Renal cortical epithelial cell (primary cell): ENCODE measurements around the gene SLC25A45. TPM values are rescaled to one million over a fixed set of nuclear protein-coding genes. Genes with fewer than 3 reads are reported as not detected.
"Not testable (repeated sequence)": the region's sequence is repeated elsewhere in the genome, so short reads cannot be mapped to it uniquely, and the experiment has no call there.

ENCODE experiments used
- DNase-seq: peaks from one replicate; pipeline ENCODE4 v3.0.0-alpha.2; 2011; ENCODE audit warnings: low read depth
- total RNA-seq: library from RNA; depleted of rRNA; stranded (reverse); fragments of >200 nt; gene quantifications from 2 replicates; pipeline ENCODE4 v1.2.3, GENCODE V29; 2014

SLC25A45 gene
- total RNA-seq, 1 donor from 2014 or later: 0.65 TPM

DNA sequence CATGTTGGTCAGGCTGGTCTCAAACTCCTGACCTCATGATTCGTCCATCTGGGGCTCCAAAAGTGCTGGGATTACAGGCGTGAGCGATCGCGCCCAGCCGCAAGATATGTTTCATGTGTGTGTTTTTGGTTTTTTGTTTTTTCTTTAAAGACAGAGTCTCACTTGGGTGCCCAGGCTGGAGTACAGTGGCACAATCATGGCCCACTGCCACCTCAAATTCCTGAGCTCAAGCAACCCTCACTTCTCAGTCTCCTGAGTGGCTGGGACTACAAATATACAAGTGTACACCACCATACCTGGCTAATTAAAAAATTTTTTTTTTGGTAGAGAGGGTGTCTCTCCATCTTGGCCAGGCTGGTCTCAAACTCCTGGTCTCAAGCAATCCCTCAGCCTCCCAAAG is 19.5 kb downstream of the SLC25A45 start:
- DNase-seq: no peak

DNA sequence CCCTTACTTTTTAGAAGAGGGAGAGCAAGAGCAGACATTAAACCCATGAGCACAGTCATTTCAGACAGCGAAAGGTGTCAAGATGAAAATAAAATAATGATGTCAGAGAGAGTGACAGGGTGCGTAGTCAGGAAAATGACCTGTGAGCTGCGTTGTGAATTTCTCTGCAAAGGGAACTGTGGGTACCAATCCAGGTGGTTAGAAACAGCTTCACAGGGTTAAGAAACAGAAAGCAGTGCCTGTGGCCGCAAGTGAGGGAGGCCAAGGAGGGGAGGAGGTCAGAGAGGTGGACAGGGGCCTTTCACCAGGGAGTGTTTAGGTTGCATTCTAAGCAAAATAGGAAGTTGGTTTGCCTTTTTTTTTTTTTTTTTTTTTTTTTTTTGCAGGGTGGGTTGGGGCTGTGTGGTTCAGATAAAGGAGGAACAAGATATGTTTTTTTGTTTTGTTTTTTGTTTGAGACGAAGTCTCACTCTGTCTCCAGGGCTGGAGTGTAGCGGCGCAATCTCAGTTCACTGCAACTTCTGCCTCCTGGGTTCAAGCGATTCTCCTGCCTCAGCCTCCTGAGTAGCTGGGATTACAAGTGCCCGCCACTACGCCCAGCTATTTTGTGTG is 20.0 kb downstream of the SLC25A45 start:
- DNase-seq: no peak

DNA sequence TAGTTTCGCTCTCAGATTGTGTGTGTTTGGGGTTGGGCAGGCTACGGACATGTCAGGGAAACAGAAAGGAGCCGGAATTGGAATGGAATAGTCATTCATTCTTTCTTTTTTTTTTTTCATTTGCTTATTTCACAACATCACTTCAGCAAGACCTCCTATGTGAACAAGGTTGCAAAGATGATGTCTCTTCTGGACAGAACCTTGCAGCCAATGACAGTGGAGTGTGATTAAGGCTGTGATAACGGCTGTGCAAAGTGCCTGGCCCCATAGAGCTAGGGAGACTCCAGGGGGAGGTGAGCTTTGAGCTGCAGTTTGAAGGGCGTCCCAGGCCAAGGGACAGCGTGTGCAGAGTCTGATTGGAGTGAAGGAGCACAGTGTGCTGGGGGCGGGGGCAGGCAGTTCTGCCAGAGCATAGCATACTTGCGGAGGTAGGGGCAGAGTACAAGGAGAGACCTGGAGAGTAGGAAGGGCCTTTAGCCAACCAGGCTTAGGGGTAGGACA is 24.5 kb downstream of the SLC25A45 start:
- peak; percentile 21 for DNase-seq

DNA sequence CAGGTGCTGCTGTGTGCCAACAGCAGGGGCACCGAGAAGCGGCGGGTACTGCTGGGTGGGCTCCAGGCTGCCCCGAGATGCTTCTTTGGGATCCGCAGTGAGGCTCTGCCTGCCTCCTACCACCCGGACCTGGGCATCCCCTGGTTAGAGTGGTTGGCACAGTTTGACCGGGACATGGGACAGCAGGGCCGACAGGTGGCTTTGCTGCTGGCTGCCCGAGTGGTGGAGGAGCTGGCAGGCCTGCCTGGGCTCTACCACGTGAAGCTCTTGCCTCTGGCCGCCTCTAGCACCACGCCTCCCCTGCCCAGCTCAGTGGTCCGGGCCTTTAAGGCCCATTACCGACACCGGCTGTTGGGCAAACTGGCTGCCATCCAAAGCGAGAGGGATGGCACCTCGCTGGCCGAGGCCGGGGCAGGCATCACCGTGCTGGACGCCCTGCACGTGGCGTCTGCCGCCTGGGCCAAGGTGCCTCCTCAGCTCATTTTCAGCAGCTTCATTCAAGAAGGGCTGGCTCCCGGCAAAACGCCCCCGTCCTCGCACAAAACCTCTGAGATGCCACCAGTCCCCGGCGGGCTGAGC is 26.0 kb downstream of the SLC25A45 start:
- no peak for DNase-seq

DNA sequence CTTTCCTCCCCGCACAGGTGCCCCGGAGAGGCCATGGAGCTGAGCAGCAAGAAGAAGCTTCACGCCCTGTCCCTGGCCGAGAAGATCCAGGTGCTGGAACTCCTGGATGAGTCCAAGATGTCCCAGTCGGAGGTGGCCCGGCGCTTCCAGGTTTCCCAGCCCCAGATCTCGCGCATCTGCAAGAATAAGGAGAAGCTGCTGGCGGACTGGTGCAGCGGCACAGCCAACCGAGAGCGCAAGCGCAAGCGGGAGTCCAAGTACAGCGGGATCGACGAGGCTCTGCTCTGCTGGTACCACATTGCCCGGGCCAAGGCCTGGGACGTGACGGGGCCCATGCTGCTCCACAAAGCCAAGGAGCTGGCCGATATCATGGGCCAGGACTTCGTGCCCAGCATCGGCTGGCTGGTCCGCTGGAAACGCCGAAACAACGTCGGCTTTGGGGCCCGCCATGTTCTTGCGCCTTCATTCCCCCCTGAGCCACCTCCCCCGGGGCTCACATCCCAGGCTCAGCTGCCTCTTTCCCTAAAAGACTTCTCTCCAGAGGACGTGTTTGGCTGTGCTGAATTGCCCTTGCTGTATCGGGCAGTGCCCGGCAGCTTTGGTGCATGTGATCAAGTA is 26.6 kb downstream of the SLC25A45 start:
- peak; percentile 19 for DNase-seq

DNA sequence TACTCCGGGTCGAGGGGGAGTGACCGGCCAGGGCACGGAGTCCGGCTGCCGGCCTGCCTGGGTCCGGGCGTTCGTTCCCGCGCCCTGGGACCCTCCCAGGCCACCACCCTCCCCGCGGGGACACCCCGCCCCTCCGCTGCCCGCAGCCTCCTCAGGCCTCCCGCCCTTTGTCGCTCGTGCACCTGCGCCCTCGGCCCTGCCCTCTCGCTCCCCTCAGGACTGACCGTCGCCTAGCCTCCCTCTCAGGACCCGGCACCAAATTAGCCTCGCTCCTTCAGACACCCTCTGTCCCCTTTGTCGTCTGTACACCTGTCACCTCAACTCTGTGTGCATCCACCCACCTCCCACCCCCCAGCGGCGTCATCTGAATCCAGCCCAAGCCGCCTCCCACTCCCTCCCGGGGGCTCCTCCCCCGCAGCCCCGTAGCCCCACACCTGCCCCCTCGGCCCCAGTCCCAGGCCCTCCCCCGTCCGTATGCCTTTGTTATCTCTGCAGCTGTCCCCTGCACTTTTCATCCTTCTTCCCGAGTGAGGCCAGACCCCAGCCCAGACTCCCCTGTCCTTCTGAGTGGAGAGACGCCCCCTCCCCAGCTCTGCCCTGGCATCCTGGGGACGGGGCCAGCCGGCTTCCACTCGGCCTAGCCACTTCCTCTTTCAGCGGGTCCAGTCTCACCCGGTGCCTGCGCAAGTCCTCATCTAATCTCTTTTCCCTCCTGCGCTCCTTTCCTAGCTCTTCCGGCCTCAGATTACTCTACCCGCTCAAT is 27.3 kb downstream of the SLC25A45 start:
- no peak for DNase-seq

DNA sequence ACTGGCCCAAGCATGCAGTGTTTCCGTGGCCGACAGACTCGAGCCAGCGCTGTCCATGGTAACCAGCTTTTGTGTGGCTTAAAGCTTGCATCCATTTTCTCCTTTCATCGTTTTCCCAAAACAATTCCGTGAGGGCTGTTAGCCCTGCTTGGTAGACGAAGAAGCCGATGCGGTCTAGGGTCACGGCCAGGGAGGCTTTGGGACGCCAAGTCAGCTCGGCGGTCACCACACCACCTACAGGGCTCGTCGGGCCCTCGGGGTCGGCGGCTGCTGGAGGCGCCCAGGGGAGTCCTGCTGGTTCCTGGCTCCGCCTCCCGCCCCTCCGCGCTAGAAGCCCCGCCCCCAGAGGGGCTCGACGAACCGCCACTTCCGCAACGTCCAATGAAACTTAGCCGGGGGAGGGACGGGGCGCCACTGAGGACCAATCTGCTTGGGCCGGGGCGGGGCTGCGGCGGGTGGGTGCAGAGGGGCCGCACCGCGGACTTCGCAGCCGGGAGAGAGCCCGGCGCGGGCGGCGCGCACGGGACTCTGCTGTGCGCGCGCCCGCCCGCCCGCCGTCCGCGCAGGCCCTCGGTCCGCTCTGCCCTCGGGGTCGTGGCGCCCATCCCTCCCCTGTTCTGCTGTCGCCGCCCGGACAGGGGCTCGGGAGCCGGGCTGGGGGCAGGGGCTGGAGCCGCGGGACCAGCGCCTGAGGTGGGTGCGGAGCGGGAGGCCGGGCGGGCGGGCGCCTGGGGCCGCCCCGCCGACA is 28.0 kb downstream of the SLC25A45 start, which contains the start of gene TIGD3:
Gene TIGD3, plus strand, starts transcription at position 487 of the 748 bp plus-strand sequence. CDS start 1,058 bp downstream, outside the sequence.
- DNase-seq: peak; percentile 81

DNA sequence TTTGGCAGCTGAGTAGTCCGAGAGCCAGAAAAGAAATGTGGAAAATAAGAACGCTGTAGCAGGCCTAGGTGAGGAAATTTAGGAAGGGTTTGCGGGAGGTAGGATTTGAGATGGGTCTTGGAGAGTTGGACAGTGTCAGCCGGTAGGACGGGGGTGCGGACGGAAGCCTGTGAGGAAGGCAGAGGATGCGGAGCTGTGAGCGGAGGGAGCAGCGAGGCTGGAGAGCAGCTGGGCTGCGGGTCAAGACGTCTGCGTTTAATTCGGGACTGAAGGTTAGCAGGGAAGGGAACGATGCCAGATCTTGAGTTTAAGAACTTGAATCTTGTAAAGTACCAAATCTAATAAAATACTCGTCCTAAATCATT is 28.6 kb downstream of the SLC25A45 start:
- DNase-seq: no peak

DNA sequence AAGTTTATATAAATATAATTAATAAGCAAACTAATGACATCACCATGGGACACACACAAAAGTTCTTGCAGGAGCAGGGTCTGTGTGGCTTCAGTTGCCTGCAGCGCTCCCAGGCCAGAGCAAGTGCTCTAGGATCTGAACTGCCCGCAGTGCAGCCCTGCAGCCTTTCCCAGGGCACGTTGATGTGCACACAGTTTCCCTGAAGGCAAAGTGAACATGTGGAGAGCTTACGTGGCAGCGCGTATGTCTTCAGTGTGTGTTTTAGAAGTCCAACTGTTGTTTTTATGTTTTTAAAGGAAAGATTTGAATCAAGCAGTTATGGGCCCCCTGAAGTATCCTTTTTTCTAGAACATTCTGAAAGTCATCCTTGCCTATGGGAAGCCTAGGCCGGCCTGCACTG is 29.1 kb downstream of the SLC25A45 start:
- DNase-seq: no peak

DNA sequence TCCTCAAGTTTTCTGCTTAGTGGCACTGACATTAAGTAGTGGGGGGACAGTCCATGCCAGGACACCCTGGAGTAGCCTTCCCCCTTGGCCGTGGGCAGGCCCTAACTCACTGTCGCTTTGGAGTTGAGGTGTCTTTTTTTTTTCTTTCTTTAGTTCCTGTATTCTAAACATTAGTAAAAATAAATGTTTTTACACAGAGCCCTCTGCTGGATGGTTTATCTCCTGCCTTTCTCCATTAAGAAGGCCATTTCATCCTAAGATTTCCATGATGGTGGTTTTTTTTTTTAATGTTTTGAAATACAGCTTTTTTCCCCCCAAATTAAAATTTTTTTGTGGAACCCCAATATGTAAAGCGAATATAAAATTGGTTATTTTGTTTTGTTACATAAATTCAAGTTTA is 29.7 kb downstream of the SLC25A45 start:
- DNase-seq: peak; percentile 22

DNA sequence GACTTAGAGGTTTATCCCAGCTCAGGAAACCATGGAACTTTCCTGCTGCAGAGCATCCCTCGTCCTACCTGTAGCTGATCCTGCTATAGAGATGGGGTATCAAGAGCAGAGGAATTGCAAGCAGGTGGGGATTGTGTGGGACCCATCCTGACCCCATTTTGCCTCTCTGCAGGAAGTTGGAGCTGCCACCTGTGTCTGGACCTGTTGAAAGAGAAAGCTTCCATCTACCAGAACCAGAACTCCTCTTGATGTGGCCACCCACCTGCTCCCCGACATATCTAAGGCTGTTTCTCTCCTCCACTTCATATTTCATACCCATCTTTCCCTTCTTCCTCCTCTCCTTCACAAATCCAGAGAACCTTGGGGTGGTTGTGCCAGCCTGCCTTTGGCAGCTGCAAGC is 30.9 kb downstream of the SLC25A45 start:
- no peak for DNase-seq

DNA sequence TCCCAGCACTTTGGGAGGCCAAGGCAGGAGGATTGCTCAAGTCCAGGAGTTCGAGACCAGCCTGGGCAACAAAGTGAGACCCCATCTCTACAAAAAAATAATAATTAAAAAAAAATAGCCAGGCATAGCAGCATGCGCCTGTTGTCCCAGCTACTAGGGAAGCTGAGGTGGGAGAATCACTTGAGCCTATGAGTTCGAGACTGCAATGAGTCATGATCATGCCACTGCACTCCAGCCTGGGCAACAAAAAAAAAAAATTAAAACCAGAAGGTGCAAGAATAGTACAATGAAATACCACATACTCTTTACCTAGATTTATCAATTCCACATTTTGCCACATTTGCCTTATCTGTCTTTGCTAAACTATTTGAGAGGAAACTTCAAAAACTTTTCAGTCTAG is 40.6 kb downstream of the SLC25A45 start:
- no peak for DNase-seq

DNA sequence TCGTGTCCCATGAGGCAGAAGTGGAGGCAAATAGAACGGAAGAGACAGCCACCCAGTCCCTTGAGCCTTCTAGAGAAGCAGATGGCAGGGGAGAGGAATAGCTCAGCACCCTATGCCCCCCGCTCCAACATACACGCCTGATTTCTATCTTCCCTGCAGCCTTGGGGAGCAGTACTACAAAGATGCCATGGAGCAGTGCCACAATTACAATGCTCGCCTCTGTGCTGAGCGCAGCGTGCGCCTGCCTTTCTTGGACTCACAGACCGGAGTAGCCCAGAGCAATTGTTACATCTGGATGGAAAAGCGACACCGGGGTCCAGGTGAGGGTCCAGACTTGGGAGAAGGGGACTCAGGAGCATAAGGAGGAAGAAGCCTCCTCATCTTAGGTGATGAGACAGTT is 42.2 kb downstream of the SLC25A45 start:
- no peak for DNase-seq

DNA sequence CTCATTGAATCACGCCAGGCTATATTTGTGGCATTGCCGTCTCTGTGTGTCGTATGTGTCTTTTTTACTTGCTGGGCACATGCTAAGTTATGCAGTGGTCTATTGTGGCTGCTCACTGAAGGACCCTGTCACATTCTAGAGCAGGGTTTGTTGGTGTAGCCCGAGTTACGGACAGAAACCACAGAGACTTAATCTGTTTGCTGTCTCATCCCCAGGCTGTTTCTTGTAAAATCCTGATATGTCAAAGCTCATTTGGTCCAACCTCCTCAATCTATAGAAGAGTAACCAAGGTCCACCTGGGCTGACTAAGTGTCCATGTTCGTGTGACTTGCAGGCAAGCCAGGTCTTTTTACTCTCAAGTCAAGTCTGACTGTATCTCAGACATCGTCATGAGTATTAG is 43.8 kb downstream of the SLC25A45 start:
- no peak for DNase-seq

DNA sequence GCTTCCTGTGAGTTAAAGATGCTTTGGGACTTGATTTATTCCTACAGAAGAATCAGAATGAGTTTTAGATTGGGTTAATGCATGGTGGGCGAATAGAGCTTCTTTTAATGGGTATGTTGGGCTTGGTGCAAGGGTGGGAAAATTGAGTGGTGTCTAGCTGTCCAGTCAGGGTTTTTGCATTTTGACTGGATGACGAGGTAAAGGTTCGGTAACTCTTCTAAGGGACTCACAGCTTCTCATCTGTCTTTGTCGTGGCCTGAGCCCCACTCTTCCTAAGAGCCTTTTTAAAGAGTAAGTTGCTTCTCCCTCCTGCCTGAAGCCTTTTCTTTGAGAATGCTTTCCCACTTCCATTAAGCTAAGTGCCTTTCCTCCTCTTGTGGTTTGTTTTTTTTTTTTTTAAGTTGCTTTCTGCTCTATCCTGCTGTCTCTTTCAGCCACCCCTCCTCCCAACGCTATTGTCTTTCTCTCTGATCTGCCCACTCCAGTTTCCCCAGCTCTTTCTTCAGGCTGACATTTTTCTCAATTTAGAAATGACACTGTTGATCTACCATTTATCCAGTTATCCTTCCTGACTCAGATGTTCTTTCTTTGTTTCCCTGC is 47.6 kb downstream of the SLC25A45 start:
- DNase-seq: peak; percentile 32

DNA sequence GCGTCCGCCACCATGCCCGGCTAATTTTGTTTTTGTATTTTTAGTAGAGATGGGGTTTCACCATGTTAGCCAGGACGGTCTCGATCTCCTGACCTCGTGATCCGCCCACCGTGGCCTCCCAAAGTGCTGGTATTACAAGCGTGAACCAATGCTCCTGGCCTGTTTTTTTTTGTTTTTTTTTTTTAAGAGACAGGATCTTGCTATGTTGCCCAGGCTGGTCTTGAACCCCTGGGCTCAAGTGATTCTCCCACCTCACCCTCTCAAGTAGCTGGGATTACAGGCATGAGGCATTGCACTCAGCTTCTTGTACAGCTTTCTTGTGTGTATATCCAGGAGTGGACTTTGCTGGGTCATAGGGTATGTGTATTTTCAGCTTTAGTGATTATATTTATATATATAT is 49.9 kb downstream of the SLC25A45 start:
- not testable (repeated sequence) for DNase-seq

DNA sequence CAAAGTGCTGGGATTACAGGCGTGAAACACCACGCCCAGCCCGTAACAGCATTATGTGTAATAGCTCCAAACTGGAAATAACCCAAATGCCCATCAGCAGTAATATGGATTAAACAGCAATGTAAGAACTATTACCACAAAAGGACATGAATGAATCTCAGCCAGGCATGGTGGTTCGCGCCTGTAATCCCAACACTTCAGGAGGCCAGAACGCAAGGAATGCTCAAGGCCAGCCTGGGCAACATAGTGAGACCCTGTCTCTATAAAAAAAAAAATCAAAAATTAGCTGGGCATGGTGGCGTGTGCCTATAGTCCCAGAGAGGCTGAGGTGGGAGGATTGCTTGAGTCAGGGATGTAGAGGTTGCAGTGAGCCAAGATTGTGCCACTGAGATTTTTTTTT is 51.9 kb downstream of the SLC25A45 start:
- no peak for DNase-seq

DNA sequence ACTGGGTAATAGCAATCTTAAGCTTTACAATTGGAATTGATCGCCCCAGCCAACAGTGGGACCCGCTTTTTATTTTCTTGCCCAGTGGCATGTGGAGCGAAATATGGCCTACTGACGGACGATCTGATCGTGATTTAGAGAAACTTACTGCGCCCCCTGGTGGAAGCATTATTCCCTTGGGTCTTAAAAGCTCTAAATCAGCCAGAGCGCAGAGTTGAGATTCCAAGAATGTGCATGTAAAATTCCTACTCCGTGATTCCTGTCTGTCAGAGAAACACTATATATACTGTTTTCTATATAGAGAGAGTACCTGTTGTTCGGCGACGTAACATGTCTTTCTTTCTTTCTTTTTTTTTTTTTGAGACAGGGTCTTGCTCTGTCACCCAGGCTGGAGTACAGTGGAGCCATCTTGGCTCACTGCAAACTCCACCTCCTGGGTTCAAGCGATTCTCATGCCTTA is 52.5 kb downstream of the SLC25A45 start:
- DNase-seq: peak; percentile 86

DNA sequence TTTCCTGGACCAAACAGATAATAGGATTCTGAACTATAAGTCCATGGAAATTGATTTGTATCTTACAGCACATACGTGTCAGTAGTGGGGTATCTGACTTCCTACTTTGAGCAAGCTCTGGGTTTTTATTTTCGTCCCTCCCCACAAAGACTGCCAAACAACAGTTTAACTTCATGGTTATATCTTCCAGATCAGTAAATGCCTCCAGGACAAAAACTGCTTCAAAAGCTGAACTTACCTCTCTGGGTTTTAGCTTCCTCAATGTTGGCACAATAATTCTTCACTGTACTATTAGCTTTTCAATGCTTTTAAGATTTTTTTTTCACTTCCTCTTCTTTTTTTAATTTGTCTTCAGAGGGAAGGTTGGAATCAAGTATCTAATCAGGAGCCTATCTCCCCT is 53.0 kb downstream of the SLC25A45 start:
- DNase-seq: no peak

DNA sequence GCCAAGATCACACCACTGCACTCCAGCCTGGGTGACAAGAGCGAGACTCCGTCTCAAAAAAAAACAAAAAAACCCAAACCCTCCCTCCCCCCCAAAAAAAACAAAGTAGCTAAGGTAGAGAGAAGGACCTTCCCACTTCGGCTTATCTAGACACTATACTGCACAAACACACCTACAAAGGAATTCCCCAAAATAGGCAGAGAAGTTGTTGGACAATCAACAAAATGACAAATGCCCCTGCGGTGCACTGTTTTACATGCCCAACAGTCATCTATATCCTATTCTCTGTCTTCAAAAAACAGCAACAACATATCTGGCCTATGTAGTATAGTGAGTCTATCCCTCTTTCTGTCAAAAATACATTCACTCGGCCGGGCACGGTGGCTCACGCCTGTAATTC is 55.4 kb downstream of the SLC25A45 start:
- no peak for DNase-seq

DNA sequence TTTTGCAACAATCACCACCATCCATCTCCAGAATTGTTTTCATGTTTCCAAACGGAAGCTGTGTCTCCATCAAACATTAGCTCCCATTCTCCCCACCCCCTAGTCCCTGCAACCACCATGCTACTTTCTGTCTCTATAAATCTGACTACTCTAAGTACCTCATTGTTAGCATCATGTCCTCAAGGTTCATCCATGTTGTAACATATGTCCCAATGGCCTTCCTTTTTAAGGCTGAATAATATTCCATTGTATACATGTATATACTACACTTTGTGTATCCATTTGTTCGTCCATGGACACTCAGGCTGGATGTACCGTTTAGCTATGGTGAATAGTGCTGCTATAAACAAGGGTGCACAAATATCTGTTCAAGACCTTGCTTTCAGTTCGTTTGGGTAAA is 57.0 kb downstream of the SLC25A45 start:
- no peak for DNase-seq
